Panc1 (cell line): ENCODE measurements around the gene XRCC4. TPM values are rescaled to one million over a fixed set of nuclear protein-coding genes. Genes with fewer than 3 reads are reported as not detected.

Experiments
- ATAC-seq: fragments of 200-7000 bp; cut with Tn5 transposase; 2 replicates; pipeline ENCODE4 v1.9.1; 2020; ENCODE audit warnings: mild to moderate bottlenecking, moderate library complexity
- BruUV-seq: library from RNA; stranded (reverse); fragments of 400-500 nt; replicated peaks from 2 replicates; lab custom pipeline; 2021; lab: Mats Ljungman, UMichigan
- CTCF ChIA-PET: fragments of 300-600 bp; sonication (Branson Sonifier 250); formaldehyde crosslinking; loops from one replicate; lab custom pipeline; 2022; ENCODE audit warnings: antibody characterized with exemption; lab: Charles Lee
- POLR2A ChIA-PET: fragments of 300-600 bp; sonication (Branson Sonifier 250); formaldehyde crosslinking; loops from one replicate; lab custom pipeline; 2022; ENCODE audit warnings: antibody characterized with exemption; lab: Charles Lee
- DNase-seq: peaks from one replicate; pipeline ENCODE4 v3.0.0-alpha.2; 2010; ENCODE audit warnings: low read depth, low spot score
- H3K27ac ChIP-seq: 2 replicates; pipeline ENCODE4 v1.5.1; 2011; ENCODE audit warnings: mild to moderate bottlenecking, low read length, inconsistent platforms
- H3K27me3 ChIP-seq: fragments of 200-500 bp; sonication (Bioruptor generic); 2 replicates; pipeline ENCODE4 v1.6.0; 2014; ENCODE audit warnings: low read length, inconsistent platforms; ENCODE audit not compliant: control insufficient read depth, insufficient read depth
- H3K36me3 ChIP-seq: fragments of 200-500 bp; sonication (Bioruptor generic); 2 replicates; pipeline ENCODE4 v1.5.1; 2014; ENCODE audit warnings: inconsistent platforms, mild to moderate bottlenecking, low read length, moderate library complexity; ENCODE audit not compliant: control insufficient read depth, insufficient read depth
- H3K4me1 ChIP-seq: 2 replicates; pipeline ENCODE4 v1.5.1; 2011; ENCODE audit warnings: inconsistent platforms, mild to moderate bottlenecking, low read length, moderate library complexity; ENCODE audit not compliant: control insufficient read depth, insufficient read depth
- H3K4me3 ChIP-seq, 2 experiments: 2 replicates each; pipeline ENCODE4 v1.5.1; 2011 to 2012; ENCODE audit warnings: low read depth in 2 of 2, low read length in 2 of 2, mild to moderate bottlenecking in 2 of 2, inconsistent platforms in 1 of 2, moderate library complexity in 1 of 2
- H3K9me3 ChIP-seq: fragments of 200-500 bp; sonication (Bioruptor generic); 2 replicates; pipeline ENCODE4 v1.5.1; 2014; ENCODE audit warnings: low read depth, mild to moderate bottlenecking, inconsistent platforms, low read length, moderate library complexity; ENCODE audit not compliant: control insufficient read depth, insufficient read depth
- CTCF ChIP-seq: fragments of 450-650 bp; IDR thresholded peaks from 2 replicates; pipeline ENCODE4 v1.5.1; 2017; ENCODE audit warnings: mild to moderate bottlenecking
- POLR2AphosphoS5 ChIP-seq: IDR thresholded peaks from 2 replicates; pipeline ENCODE4 v1.6.1; 2012; ENCODE audit warnings: mild to moderate bottlenecking, low read depth, low read length, moderate library complexity
- SIN3A ChIP-seq: IDR thresholded peaks from 2 replicates; pipeline ENCODE4 v1.6.1; 2012; ENCODE audit warnings: low read depth, mild to moderate bottlenecking, low read length, moderate library complexity, borderline replicate concordance; ENCODE audit not compliant: insufficient read depth
- TCF7L2 ChIP-seq: IDR thresholded peaks from 2 replicates; pipeline ENCODE4 v1.6.1; 2011; ENCODE audit warnings: mild to moderate bottlenecking, low read depth, low read length, inconsistent platforms
- in situ Hi-C: cut with HindIII; loops from 2 replicates; pipeline ENCODE4 v1.10.0; 2016; ENCODE audit warnings: low sequenced_read_pairs, low pct_unique_long_range_greater_than_20kb
- intact Hi-C: fragments of 100-400 bp; cut with micrococcal nuclease; formaldehyde crosslinking; loops from one replicate; pipeline ENCODE4 v1.10.0; 2022; ENCODE audit not compliant: unreplicated experiment
- total RNA-seq: library from RNA; stranded (reverse); gene quantifications from one replicate; pipeline ENCODE4 v1.2.1, GENCODE V29; 2021; ENCODE audit not compliant: unreplicated experiment
- TF ChIP-seq, protein P1 (sequence below), 2 experiments: IDR thresholded peaks; 2 replicates each; pipeline ENCODE4 v1.6.1; 2011 to 2012; ENCODE audit warnings: low read depth in 2 of 2, control low read depth in 1 of 2, low read length in 1 of 2, mild to moderate bottlenecking in 1 of 2, moderate library complexity in 1 of 2; ENCODE audit not compliant: insufficient read depth in 1 of 2

Gene XRCC4
- total RNA-seq, 1 experiment from 2014 or later, result 12.5 TPM

GRCh38 chr5:83172011-83172410 lies 94.7 kb downstream of the XRCC4 start:
- CTCF ChIA-PET, result no interaction called here
- in situ Hi-C loops, result no loop called here

GRCh38 chr5:83172655-83173054 lies 95.3 kb downstream of the XRCC4 start:
- CTCF ChIA-PET, result no interaction called here
- BruUV-seq, result no TSS peak
- in situ Hi-C loops, result no loop called here

More at GRCh38 chr5:83172011-83172410, 94.7 kb downstream of the XRCC4 start:
- DNase-seq (no peak), ATAC-seq (no peak)
- no peak for TF ChIP-seq CTCF
- TF ChIP-seq, protein P1, sequence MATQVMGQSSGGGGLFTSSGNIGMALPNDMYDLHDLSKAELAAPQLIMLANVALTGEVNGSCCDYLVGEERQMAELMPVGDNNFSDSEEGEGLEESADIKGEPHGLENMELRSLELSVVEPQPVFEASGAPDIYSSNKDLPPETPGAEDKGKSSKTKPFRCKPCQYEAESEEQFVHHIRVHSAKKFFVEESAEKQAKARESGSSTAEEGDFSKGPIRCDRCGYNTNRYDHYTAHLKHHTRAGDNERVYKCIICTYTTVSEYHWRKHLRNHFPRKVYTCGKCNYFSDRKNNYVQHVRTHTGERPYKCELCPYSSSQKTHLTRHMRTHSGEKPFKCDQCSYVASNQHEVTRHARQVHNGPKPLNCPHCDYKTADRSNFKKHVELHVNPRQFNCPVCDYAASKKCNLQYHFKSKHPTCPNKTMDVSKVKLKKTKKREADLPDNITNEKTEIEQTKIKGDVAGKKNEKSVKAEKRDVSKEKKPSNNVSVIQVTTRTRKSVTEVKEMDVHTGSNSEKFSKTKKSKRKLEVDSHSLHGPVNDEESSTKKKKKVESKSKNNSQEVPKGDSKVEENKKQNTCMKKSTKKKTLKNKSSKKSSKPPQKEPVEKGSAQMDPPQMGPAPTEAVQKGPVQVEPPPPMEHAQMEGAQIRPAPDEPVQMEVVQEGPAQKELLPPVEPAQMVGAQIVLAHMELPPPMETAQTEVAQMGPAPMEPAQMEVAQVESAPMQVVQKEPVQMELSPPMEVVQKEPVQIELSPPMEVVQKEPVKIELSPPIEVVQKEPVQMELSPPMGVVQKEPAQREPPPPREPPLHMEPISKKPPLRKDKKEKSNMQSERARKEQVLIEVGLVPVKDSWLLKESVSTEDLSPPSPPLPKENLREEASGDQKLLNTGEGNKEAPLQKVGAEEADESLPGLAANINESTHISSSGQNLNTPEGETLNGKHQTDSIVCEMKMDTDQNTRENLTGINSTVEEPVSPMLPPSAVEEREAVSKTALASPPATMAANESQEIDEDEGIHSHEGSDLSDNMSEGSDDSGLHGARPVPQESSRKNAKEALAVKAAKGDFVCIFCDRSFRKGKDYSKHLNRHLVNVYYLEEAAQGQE (IDR thresholded peaks at IDR 0.05; ENCODE audit: insufficient read depth in 1 of 2, low read depth in 2 of 2, low read length in 1 of 2), result no peak
- no peak for TF ChIP-seq TCF7L2
- TF ChIP-seq POLR2AphosphoS5, result no peak
- TF ChIP-seq SIN3A, result no peak
- Histone ChIP-seq H3K9me3 (no peaks in the 10 kb centered on the region), H3K36me3 (no peaks in the 10 kb centered on the region), H3K4me1 (no peaks in the 10 kb centered on the region), H3K4me3 (no peak overlapping the region), H3K27ac (no peak overlapping the region), H3K27me3 (no peaks in the 10 kb centered on the region)
- BruUV-seq, result no TSS peak
- intact Hi-C loops, result no loop called here
- POLR2A ChIA-PET, result no interaction called here

More at GRCh38 chr5:83172655-83173054, 95.3 kb downstream of the XRCC4 start:
- no peak overlapping the region for H3K27ac ChIP-seq
- intact Hi-C loops, result no loop called here
- POLR2A ChIA-PET, result no interaction called here
- H3K4me1 ChIP-seq, result no peaks in the 10 kb centered on the region
- no peak for TF ChIP-seq SIN3A
- TF ChIP-seq POLR2AphosphoS5, result no peak
- no peak for TF ChIP-seq TCF7L2
- TF ChIP-seq CTCF, result no peak
- no peaks in the 10 kb centered on the region for H3K27me3 ChIP-seq
- no peaks in the 10 kb centered on the region for H3K36me3 ChIP-seq
- ATAC-seq (no peak), DNase-seq (no peak)
- no peaks in the 10 kb centered on the region for H3K9me3 ChIP-seq
- no peak overlapping the region for H3K4me3 ChIP-seq
